SK-N-SH (cell line): ENCODE measurements around the gene SNX1. TPM values are rescaled to one million over a fixed set of nuclear protein-coding genes. Genes with fewer than 3 reads are reported as not detected.
A peak's percentile ranks its signal among the peaks of the same experiment; 100 is the strongest.

Source experiments
- CTCF ChIA-PET: fragments of 300-600, 350-600 bp; formaldehyde crosslinking; extraction: SDS; loops from one replicate; lab custom pipeline; 2021; lab: Yijun Ruan, JAX
- POLR2A ChIA-PET: fragments of 350-600 bp; sonication (Branson Sonifier 250); formaldehyde crosslinking; extraction: SDS; loops from one replicate; lab custom pipeline; 2020; ENCODE audit warnings: antibody characterized with exemption, inconsistent platforms; lab: Yijun Ruan, JAX
- DNase-seq: peaks from one replicate; pipeline ENCODE4 v3.0.0; 2012
- H2AFZ ChIP-seq: fragments of 200-600 bp; sonication (generic); 2 replicates; pipeline ENCODE4 v1.8.1; 2016; ENCODE audit warnings: antibody characterized with exemption, mild to moderate bottlenecking, low read depth
- H3F3A ChIP-seq: fragments of 200-600 bp; sonication (generic); replicated peaks from 2 replicates; pipeline ENCODE3; 2016; ENCODE audit warnings: antibody characterized with exemption, mild to moderate bottlenecking; ENCODE audit not compliant: insufficient read depth
- H3K27ac ChIP-seq, 2 experiments: fragments of 200-500 bp in 1 of 2; fragments of 200-600 bp in 1 of 2; sonication (Bioruptor generic) in 1 of 2; sonication (generic), shearing (Covaris generic) in 1 of 2; 2 replicates each; pipeline versions ENCODE4 v1.5.1 to v1.6.1; 2014 to 2016; ENCODE audit warnings: low read depth in 2 of 2, inconsistent platforms in 1 of 2, low read length in 1 of 2, mild to moderate bottlenecking in 1 of 2, mixed read lengths in 1 of 2
- H3K27me3 ChIP-seq: fragments of 200-600 bp; sonication (generic), shearing (Covaris generic); 2 replicates; pipeline ENCODE4 v1.6.1; 2016; ENCODE audit warnings: mixed run types; ENCODE audit not compliant: insufficient read depth
- H3K36me3 ChIP-seq, 2 experiments: fragments of 200-500 bp in 1 of 2; fragments of 200-600 bp in 1 of 2; sonication (Bioruptor generic) in 1 of 2; sonication (generic) in 1 of 2; replicated peaks in 1 of 2; 2 replicates each; pipeline versions ENCODE3 to v1.5.1; 2014 to 2016; ENCODE audit warnings: low read length in 1 of 2, mild to moderate bottlenecking in 1 of 2; ENCODE audit not compliant: insufficient read depth in 2 of 2, control insufficient read depth in 1 of 2
- H3K4me1 ChIP-seq, 2 experiments: fragments of 200-500 bp in 1 of 2; fragments of 200-600 bp in 1 of 2; sonication (Bioruptor generic) in 1 of 2; sonication (generic), shearing (Covaris generic) in 1 of 2; 2 replicates each; pipeline versions ENCODE4 v1.5.1 to v1.6.1; 2014 to 2016; ENCODE audit warnings: low read depth in 1 of 2, low read length in 1 of 2, mixed run types in 1 of 2; ENCODE audit not compliant: insufficient read depth in 2 of 2, control insufficient read depth in 1 of 2
- H3K4me2 ChIP-seq: fragments of 200-600 bp; sonication (generic), shearing (Covaris generic); 2 replicates; pipeline ENCODE4 v1.6.1; 2017; ENCODE audit warnings: mixed run types
- H3K4me3 ChIP-seq, 2 experiments: fragments of 200-500 bp in 1 of 2; fragments of 200-600 bp in 1 of 2; sonication (Bioruptor generic) in 1 of 2; sonication (generic), shearing (Covaris generic) in 1 of 2; 2 replicates each; pipeline versions ENCODE4 v1.5.1 to v1.8.1; 2014 to 2016; ENCODE audit warnings: low read depth in 2 of 2, inconsistent platforms in 1 of 2, low read length in 1 of 2, mild to moderate bottlenecking in 1 of 2, mixed read lengths in 1 of 2, moderate library complexity in 1 of 2
- H3K79me2 ChIP-seq: fragments of 200-600 bp; sonication (generic); 2 replicates; pipeline ENCODE4 v1.8.1; 2017; ENCODE audit warnings: mild to moderate bottlenecking; ENCODE audit not compliant: insufficient read depth
- H3K9ac ChIP-seq: fragments of 200-600 bp; sonication (generic); 2 replicates; pipeline ENCODE4 v1.6.1; 2017; ENCODE audit warnings: mixed run types
- H3K9me2 ChIP-seq: fragments of 200-600 bp; sonication (generic); 2 replicates; pipeline ENCODE4 v1.6.1; 2017; ENCODE audit warnings: mixed run types
- H3K9me3 ChIP-seq: fragments of 200-600 bp; sonication (generic); 2 replicates; pipeline ENCODE4 v1.6.1; 2017; ENCODE audit warnings: mixed run types, mild to moderate bottlenecking, moderate library complexity
- H4K20me1 ChIP-seq: fragments of 200-600 bp; sonication (generic); 2 replicates; pipeline ENCODE4 v1.6.1; 2017; ENCODE audit warnings: mild to moderate bottlenecking, mixed run types; ENCODE audit not compliant: insufficient read depth
- CTCF ChIP-seq: fragments of 200-600 bp; sonication (generic); IDR thresholded peaks from 2 replicates; pipeline ENCODE4 v1.6.1; 2017; ENCODE audit warnings: antibody characterized with exemption, mild to moderate bottlenecking, moderate library complexity
- ELF1 ChIP-seq: IDR thresholded peaks from 2 replicates; pipeline ENCODE4 v1.4.0; 2012
- EP300 ChIP-seq, 2 experiments: IDR thresholded peaks; 2 replicates each; pipeline versions ENCODE4 v1.4.0 to v1.6.1; 2012; ENCODE audit warnings: borderline replicate concordance in 1 of 2, low read depth in 1 of 2, low read length in 1 of 2
- JUND ChIP-seq: IDR thresholded peaks from 2 replicates; pipeline ENCODE4 v1.4.0; 2012
- MEF2A ChIP-seq: IDR thresholded peaks from 2 replicates; pipeline ENCODE4 v1.4.0; 2012; ENCODE audit warnings: low read depth, borderline replicate concordance
- MXI1 ChIP-seq: IDR thresholded peaks from 2 replicates; pipeline ENCODE4 v1.6.1; 2012; ENCODE audit warnings: mild to moderate bottlenecking, low read depth, low read length, improper control_type of control experiment
- NFIC ChIP-seq: IDR thresholded peaks from 2 replicates; pipeline ENCODE4 v1.4.0; 2012; ENCODE audit warnings: borderline replicate concordance
- NRF1 ChIP-seq: IDR thresholded peaks from 2 replicates; pipeline ENCODE4 v1.6.1; 2012; ENCODE audit warnings: low read depth, mild to moderate bottlenecking, low read length
- PBX3 ChIP-seq: IDR thresholded peaks from 2 replicates; pipeline ENCODE4; 2012
- REST ChIP-seq: IDR thresholded peaks from 2 replicates; pipeline ENCODE4 v1.6.1; 2012; ENCODE audit warnings: mild to moderate bottlenecking, low read depth, low read length, moderate library complexity
- USF1 ChIP-seq: IDR thresholded peaks from 2 replicates; pipeline ENCODE4 v1.4.0; 2012; ENCODE audit warnings: low read depth, borderline replicate concordance
- polyA plus RNA-seq, 3 experiments: library from polyadenylated mRNA; depleted of rRNA; stranded (reverse); fragments of >200 nt; gene quantifications; 2 replicates each; pipeline ENCODE4 v1.2.3, GENCODE V29; 2012

Gene SNX1
- polyA plus RNA-seq, 1 of the 3 experiments (the other 2 are of a cell fraction): 80.7 TPM

- TF ChIP-seq REST: no peak
- TF ChIP-seq NFIC: no peak
- no peak for TF ChIP-seq MXI1
- no peak for TF ChIP-seq PBX3
- TF ChIP-seq NRF1: no peak
- no peak for TF ChIP-seq EP300 (IDR thresholded peaks at IDR 0.05; ENCODE audit: borderline replicate concordance in 1 of 2, low read depth in 1 of 2, low read length in 1 of 2)
- no peak for TF ChIP-seq JUND
- TF ChIP-seq USF1: no peak
- TF ChIP-seq ELF1: no peak
Measured at GRCh38 chr15:64090527-64090926, 5.3 kb upstream of the SNX1 start (continued).

- no peak overlapping the region for H2AFZ ChIP-seq
- H3K9ac ChIP-seq: peak overlapping the region; percentile 86; the same call in 1 of the 2 replicates
- H3F3A ChIP-seq: peaks cover 21% of the 10 kb centered on the region
- H3K4me3 ChIP-seq: peak overlapping the region; percentile 91 to 99
- H3K36me3 ChIP-seq: peaks cover 15 to 24% of the 10 kb centered on the region in 2 experiments
- TF ChIP-seq REST: no peak
- no peak for TF ChIP-seq MEF2A
- TF ChIP-seq ELF1: no peak
- TF ChIP-seq PBX3: no peak
- TF ChIP-seq CTCF: peak; percentile 29; the same call in 1 of the 2 replicates
- no peaks in the 10 kb centered on the region for H3K9me3 ChIP-seq
- H3K79me2 ChIP-seq: peaks cover 82% of the 10 kb centered on the region
- DNase-seq: no peak
- H3K4me1 ChIP-seq: peaks cover 7 to 21% of the 10 kb centered on the region in 2 experiments; a peak in 3 of 4 replicates
- CTCF ChIA-PET: interaction anchor here (1.7 to 2.9 kb wide), 2 partner anchors 24 to 61 kb away, joined by 8 to 19 read pairs; no protein-coding TSS in a partner anchor
- H4K20me1 ChIP-seq: peaks cover 9% of the 10 kb centered on the region
- POLR2A ChIA-PET: no interaction called here
- H3K27me3 ChIP-seq: no peaks in the 10 kb centered on the region
- no peaks in the 10 kb centered on the region for H3K9me2 ChIP-seq
- H3K4me2 ChIP-seq: peak overlapping the region; percentile 92
- no peak overlapping the region; a peak in 2 of 4 replicates for H3K27ac ChIP-seq
Measured at GRCh38 chr15:64092075-64092820, 3.5 kb upstream of the SNX1 start.
